ENCODE measurements around the gene AMOTL1.

Gene AMOTL1

GRCh38 chr11:94871491-94872185 lies 103.5 kb downstream of the AMOTL1 start:
- H3K27me3 ChIP-seq (ENCODE audit: control insufficient read depth, insufficient read depth, low read length), result no peaks in the 10 kb centered on the region
- H3K36me3 ChIP-seq (ENCODE audit: control insufficient read depth, insufficient read depth, low read length), result no peaks in the 10 kb centered on the region
- no peak overlapping the region for H3K9ac ChIP-seq (ENCODE audit: low read length)
- H3K4me3 ChIP-seq (ENCODE audit: low read length), result no peak overlapping the region
- no peaks in the 10 kb centered on the region for H3K9me3 ChIP-seq (ENCODE audit: control insufficient read depth, low read length)
- H3K4me1 ChIP-seq (ENCODE audit: control insufficient read depth, insufficient read depth, low read length), result no peaks in the 10 kb centered on the region

GRCh38 chr11:94873916-94874540 lies 105.9 kb downstream of the AMOTL1 start:
- Histone ChIP-seq H3K9ac (ENCODE audit: low read length) (no peak overlapping the region), H3K9me3 (ENCODE audit: control insufficient read depth, low read length) (no peaks in the 10 kb centered on the region), H3K4me3 (ENCODE audit: low read length) (no peak overlapping the region), H3K27me3 (ENCODE audit: control insufficient read depth, insufficient read depth, low read length) (no peaks in the 10 kb centered on the region), H3K36me3 (ENCODE audit: control insufficient read depth, insufficient read depth, low read length) (no peaks in the 10 kb centered on the region), H3K4me1 (ENCODE audit: control insufficient read depth, insufficient read depth, low read length) (no peaks in the 10 kb centered on the region)

DNA sequence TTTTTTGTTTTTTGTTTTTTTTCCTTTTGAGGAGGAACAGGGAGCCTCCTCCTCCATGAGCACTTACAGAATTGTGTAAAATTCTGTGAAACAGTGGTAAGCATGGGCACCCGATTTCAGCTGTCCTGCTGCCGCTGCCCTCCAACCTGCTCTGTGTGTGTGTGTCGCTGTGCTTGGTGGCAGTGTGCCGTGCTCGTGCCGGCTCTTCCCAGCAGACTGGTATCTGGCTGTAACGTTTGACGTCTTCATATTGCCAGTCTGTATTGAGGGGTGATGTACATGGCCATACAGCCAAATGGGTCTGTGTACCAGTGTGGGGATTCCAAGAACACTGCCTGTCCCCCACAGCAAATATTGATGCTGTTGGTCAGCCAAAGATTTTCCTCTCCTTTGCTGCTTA lies 108.1 kb downstream of the AMOTL1 start:
- Histone ChIP-seq H3K9me3 (ENCODE audit: control insufficient read depth, low read length) (no peaks in the 10 kb centered on the region), H3K9ac (ENCODE audit: low read length) (no peak overlapping the region), H3K4me3 (ENCODE audit: low read length) (no peak overlapping the region), H3K4me1 (ENCODE audit: control insufficient read depth, insufficient read depth, low read length) (no peaks in the 10 kb centered on the region), H3K36me3 (ENCODE audit: control insufficient read depth, insufficient read depth, low read length) (no peaks in the 10 kb centered on the region), H3K27me3 (ENCODE audit: control insufficient read depth, insufficient read depth, low read length) (no peaks in the 10 kb centered on the region)

- Histone ChIP-seq H3K4me1 (ENCODE audit: control insufficient read depth, insufficient read depth, low read length) (no peaks in the 10 kb centered on the region), H3K9me3 (ENCODE audit: control insufficient read depth, low read length) (no peaks in the 10 kb centered on the region), H3K36me3 (ENCODE audit: control insufficient read depth, insufficient read depth, low read length) (no peaks in the 10 kb centered on the region), H3K27me3 (ENCODE audit: control insufficient read depth, insufficient read depth, low read length) (no peaks in the 10 kb centered on the region), H3K4me3 (ENCODE audit: low read length) (no peak overlapping the region), H3K9ac (ENCODE audit: low read length) (no peak overlapping the region)
Measured at GRCh38 chr11:94876645-94877442, 108.7 kb downstream of the AMOTL1 start.

DNA sequence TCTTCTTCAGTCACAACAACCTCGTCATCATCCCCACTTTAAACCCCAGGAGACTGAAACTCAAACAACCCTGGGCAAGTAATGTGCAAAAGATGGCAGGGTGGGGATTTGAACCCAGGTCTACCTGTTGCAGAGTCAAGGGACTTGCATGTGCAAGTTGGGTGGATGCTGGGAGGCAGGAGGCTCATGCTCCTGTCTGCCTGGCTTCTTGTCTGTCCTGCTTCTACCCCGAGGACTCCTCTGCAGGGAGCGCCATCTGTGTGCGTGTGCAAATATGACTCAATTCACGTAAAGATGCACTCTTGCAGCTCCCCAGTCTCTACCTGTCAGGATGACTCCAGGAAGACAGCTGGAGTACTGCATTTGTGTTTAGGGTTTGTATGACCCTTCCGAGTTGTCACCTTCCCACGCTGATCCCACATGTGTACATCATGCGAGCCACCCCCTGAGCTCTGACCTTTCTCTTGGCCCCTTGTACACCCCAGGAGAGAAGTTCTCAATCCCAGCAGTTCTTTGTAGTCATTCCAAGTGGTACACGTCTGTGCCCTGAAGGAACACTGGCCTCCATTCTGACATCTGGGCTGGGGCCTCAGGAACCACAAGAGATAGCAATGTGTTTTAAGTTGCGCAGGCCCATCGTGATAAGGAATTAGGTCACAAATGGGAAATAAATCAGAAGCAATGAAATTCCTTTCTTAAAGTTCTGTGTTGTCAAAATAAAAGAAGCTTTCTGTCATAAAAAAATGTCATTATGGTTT lies 109.5 kb downstream of the AMOTL1 start:
- H3K4me1 ChIP-seq (ENCODE audit: control insufficient read depth, insufficient read depth, low read length), result no peaks in the 10 kb centered on the region
- no peak overlapping the region for H3K4me3 ChIP-seq (ENCODE audit: low read length)
- no peaks in the 10 kb centered on the region for H3K27me3 ChIP-seq (ENCODE audit: control insufficient read depth, insufficient read depth, low read length)
- no peaks in the 10 kb centered on the region for H3K9me3 ChIP-seq (ENCODE audit: control insufficient read depth, low read length)
- H3K36me3 ChIP-seq (ENCODE audit: control insufficient read depth, insufficient read depth, low read length), result no peaks in the 10 kb centered on the region
- no peak overlapping the region for H3K9ac ChIP-seq (ENCODE audit: low read length)

DNA sequence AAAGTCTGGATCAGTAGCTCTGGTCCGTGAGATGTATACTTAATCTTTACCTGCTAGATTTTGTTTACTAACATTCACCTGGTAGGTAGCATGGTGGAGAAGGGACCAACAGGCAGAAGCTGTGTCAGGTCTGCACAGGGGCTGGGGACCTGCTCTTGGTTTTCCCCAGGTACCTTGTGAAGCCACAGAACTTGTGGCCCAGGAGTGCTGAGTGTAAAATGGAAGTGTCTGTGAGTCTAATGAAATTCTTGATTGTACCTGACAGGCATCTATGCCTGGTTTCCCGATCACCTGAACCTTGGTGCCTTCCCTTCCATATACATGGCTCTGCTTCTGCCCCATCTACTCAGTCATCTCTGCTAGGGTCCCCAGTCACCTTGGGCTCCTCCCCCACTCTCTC lies 110.8 kb downstream of the AMOTL1 start:
- Histone ChIP-seq H3K9ac (ENCODE audit: low read length) (no peak overlapping the region), H3K36me3 (ENCODE audit: control insufficient read depth, insufficient read depth, low read length) (no peaks in the 10 kb centered on the region), H3K4me3 (ENCODE audit: low read length) (no peak overlapping the region), H3K4me1 (ENCODE audit: control insufficient read depth, insufficient read depth, low read length) (no peaks in the 10 kb centered on the region), H3K9me3 (ENCODE audit: control insufficient read depth, low read length) (no peaks in the 10 kb centered on the region), H3K27me3 (ENCODE audit: control insufficient read depth, insufficient read depth, low read length) (no peaks in the 10 kb centered on the region)

- H3K36me3 ChIP-seq (ENCODE audit: control insufficient read depth, insufficient read depth, low read length), result no peaks in the 10 kb centered on the region
Measured at GRCh38 chr11:94880216-94880615, 112.1 kb downstream of the AMOTL1 start.

DNA sequence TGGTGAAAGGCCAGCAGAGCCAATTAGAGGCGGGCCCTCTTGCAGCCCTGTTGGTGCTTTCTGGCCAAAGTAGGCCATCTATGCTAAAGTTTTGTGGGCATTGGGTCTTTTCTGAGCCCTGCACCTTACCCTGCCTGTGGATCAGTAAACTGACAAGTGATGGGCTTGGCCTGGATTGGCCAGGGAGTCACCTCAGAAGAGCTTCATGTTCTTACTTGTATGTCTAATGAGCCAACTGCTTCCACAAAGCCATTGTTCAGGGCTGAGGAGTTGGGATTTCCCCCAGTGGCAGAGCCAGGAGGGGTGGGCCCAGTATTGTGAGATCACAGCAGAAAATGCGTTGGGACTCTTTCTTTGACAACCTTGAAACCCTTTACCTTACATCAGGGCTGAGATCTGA lies 114.8 kb downstream of the AMOTL1 start:
- H3K36me3 ChIP-seq (ENCODE audit: control insufficient read depth, insufficient read depth, low read length), result no peaks in the 10 kb centered on the region
- H3K9me3 ChIP-seq (ENCODE audit: control insufficient read depth, low read length), result no peaks in the 10 kb centered on the region
- H3K27me3 ChIP-seq (ENCODE audit: control insufficient read depth, insufficient read depth, low read length), result no peaks in the 10 kb centered on the region
- no peak overlapping the region for H3K4me3 ChIP-seq (ENCODE audit: low read length)
- no peak overlapping the region for H3K9ac ChIP-seq (ENCODE audit: low read length)
- no peaks in the 10 kb centered on the region for H3K4me1 ChIP-seq (ENCODE audit: control insufficient read depth, insufficient read depth, low read length)

More at GRCh38 chr11:94880216-94880615, 112.1 kb downstream of the AMOTL1 start:
- no peaks in the 10 kb centered on the region for H3K27me3 ChIP-seq (ENCODE audit: control insufficient read depth, insufficient read depth, low read length)
- H3K4me3 ChIP-seq (ENCODE audit: low read length), result no peak overlapping the region
- H3K9ac ChIP-seq (ENCODE audit: low read length), result no peak overlapping the region
- no peaks in the 10 kb centered on the region for H3K9me3 ChIP-seq (ENCODE audit: control insufficient read depth, low read length)
- H3K4me1 ChIP-seq (ENCODE audit: control insufficient read depth, insufficient read depth, low read length), result no peaks in the 10 kb centered on the region

GRCh38 chr11:94883878-94884277 lies 115.7 kb downstream of the AMOTL1 start:
- Histone ChIP-seq H3K9ac (ENCODE audit: low read length) (no peak overlapping the region), H3K4me3 (ENCODE audit: low read length) (no peak overlapping the region), H3K27me3 (ENCODE audit: control insufficient read depth, insufficient read depth, low read length) (no peaks in the 10 kb centered on the region), H3K36me3 (ENCODE audit: control insufficient read depth, insufficient read depth, low read length) (no peaks in the 10 kb centered on the region), H3K4me1 (ENCODE audit: control insufficient read depth, insufficient read depth, low read length) (no peaks in the 10 kb centered on the region), H3K9me3 (ENCODE audit: control insufficient read depth, low read length) (no peaks in the 10 kb centered on the region)

DNA sequence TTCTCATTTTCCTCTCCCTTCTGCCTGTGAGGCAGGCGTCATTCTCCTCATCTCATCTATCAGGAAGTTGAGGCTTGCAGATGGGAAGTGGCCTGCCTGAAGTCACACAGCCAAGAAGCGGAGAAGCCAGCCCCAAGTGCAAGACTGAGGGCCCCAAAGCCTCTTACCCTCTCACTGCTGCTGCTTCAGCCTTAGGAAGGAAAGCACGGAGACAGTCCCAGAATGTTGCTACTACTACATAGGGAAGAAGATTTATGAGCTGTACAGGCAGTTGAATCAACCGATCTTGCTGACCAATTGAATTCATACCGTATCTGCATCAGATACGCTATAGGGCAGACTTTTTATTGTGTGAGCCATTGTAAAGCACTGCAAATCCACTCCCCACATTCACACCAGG lies 116.2 kb downstream of the AMOTL1 start:
- no peaks in the 10 kb centered on the region for H3K9me3 ChIP-seq (ENCODE audit: control insufficient read depth, low read length)
- H3K4me3 ChIP-seq (ENCODE audit: low read length), result no peak overlapping the region
- no peaks in the 10 kb centered on the region for H3K36me3 ChIP-seq (ENCODE audit: control insufficient read depth, insufficient read depth, low read length)
- no peaks in the 10 kb centered on the region for H3K4me1 ChIP-seq (ENCODE audit: control insufficient read depth, insufficient read depth, low read length)
- H3K27me3 ChIP-seq (ENCODE audit: control insufficient read depth, insufficient read depth, low read length), result no peaks in the 10 kb centered on the region
- H3K9ac ChIP-seq (ENCODE audit: low read length), result no peak overlapping the region

DNA sequence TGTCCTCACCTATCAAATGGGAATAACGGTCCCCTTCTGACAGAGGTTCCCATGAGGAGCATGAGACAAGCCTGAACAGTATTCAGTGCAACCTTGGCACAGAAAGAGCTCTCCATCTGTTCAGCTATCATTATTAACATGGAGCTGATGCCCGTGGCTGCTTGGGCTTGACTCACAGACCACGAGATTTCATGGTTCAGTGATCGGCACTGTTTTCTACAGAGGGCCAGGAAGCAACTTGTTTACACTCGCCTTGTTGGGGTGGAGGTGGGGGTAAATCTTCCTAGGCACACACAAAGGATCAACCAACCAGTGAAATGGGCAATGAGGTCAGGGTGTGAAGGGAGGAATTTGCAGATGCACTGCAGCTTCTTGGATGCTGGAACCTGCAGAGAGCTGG lies 117.0 kb downstream of the AMOTL1 start:
- Histone ChIP-seq H3K9me3 (ENCODE audit: control insufficient read depth, low read length) (no peaks in the 10 kb centered on the region), H3K36me3 (ENCODE audit: control insufficient read depth, insufficient read depth, low read length) (no peaks in the 10 kb centered on the region), H3K9ac (ENCODE audit: low read length) (no peak overlapping the region)

DNA sequence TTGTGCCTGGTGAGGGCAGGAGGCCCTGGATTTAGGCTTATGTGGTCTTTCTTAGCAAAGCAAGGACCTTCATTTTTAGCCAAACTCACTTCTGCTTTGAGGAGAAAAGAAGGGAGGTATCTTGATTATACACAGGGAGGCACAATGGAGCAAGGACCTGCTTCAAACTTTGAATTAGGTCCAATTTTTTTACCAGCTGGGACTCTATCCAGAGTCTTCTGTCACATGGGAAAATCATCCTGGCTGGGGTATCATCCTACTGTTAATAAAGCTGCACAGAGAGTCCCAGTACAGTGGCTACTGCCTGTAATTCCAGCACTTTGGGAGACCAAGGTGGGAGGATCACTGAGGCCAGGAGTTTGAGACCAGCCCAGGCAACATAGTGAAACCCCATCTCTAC lies 117.4 kb downstream of the AMOTL1 start:
- Histone ChIP-seq H3K9ac (ENCODE audit: low read length) (no peak overlapping the region), H3K27me3 (ENCODE audit: control insufficient read depth, insufficient read depth, low read length) (no peaks in the 10 kb centered on the region), H3K4me3 (ENCODE audit: low read length) (no peak overlapping the region), H3K4me1 (ENCODE audit: control insufficient read depth, insufficient read depth, low read length) (no peaks in the 10 kb centered on the region), H3K9me3 (ENCODE audit: control insufficient read depth, low read length) (no peaks in the 10 kb centered on the region), H3K36me3 (ENCODE audit: control insufficient read depth, insufficient read depth, low read length) (no peaks in the 10 kb centered on the region)

More for the DNA sequence above, 117.0 kb downstream of the AMOTL1 start:
- Histone ChIP-seq H3K27me3 (ENCODE audit: control insufficient read depth, insufficient read depth, low read length) (no peaks in the 10 kb centered on the region), H3K4me1 (ENCODE audit: control insufficient read depth, insufficient read depth, low read length) (no peaks in the 10 kb centered on the region), H3K4me3 (ENCODE audit: low read length) (no peak overlapping the region)
